ENCODE measurements around the gene GPBAR1. TPM values are rescaled to one million over a fixed set of nuclear protein-coding genes. Genes with fewer than 3 reads are reported as not detected.

GPBAR1 gene
- total RNA-seq, 1 donor from 2014 or later = not detected

GRCh38 chr2:218274586-218274985 is 13.8 kb downstream of the GPBAR1 start:
- Mint-ChIP-seq H3K9me3 (ENCODE audit: unreplicated experiment) (no peaks in the 10 kb centered on the region), H3K36me3 (ENCODE audit: unreplicated experiment) (peaks cover 24% of the 10 kb centered on the region), H3K4me3 (ENCODE audit: unreplicated experiment) (no peak overlapping the region), H3K4me1 (ENCODE audit: unreplicated experiment) (peaks cover 28% of the 10 kb centered on the region), H3K27ac (ENCODE audit: unreplicated experiment) (peak overlapping the region; percentile 44), H3K27me3 (ENCODE audit: unreplicated experiment) (no peaks in the 10 kb centered on the region)
- no peak for DNase-seq (ENCODE audit: extremely low spot score, unreplicated experiment)
- no peak for TF ChIP-seq CTCF (IDR thresholded peaks at IDR 0.05)

- Mint-ChIP-seq H3K4me3 (ENCODE audit: unreplicated experiment) (no peak overlapping the region), H3K4me1 (ENCODE audit: unreplicated experiment) (peaks cover 27% of the 10 kb centered on the region), H3K9me3 (ENCODE audit: unreplicated experiment) (no peaks in the 10 kb centered on the region), H3K27ac (ENCODE audit: unreplicated experiment) (no peak overlapping the region), H3K27me3 (ENCODE audit: unreplicated experiment) (no peaks in the 10 kb centered on the region), H3K36me3 (ENCODE audit: unreplicated experiment) (peaks cover 31% of the 10 kb centered on the region)
- no peak for TF ChIP-seq CTCF (IDR thresholded peaks at IDR 0.05)
- DNase-seq (ENCODE audit: extremely low spot score, unreplicated experiment) = no peak
Measured at GRCh38 chr2:218275371-218276072, 14.7 kb downstream of the GPBAR1 start.

- H3K27ac Mint-ChIP-seq (ENCODE audit: unreplicated experiment) = no peak overlapping the region
- no peak for TF ChIP-seq CTCF (IDR thresholded peaks at IDR 0.05)
- H3K4me1 Mint-ChIP-seq (ENCODE audit: unreplicated experiment) = peaks cover 17% of the 10 kb centered on the region
- H3K27me3 Mint-ChIP-seq (ENCODE audit: unreplicated experiment) = no peaks in the 10 kb centered on the region
- peaks cover 35% of the 10 kb centered on the region for H3K36me3 Mint-ChIP-seq (ENCODE audit: unreplicated experiment)
- DNase-seq (ENCODE audit: extremely low spot score, unreplicated experiment) = no peak
- no peak overlapping the region for H3K4me3 Mint-ChIP-seq (ENCODE audit: unreplicated experiment)
- H3K9me3 Mint-ChIP-seq (ENCODE audit: unreplicated experiment) = no peaks in the 10 kb centered on the region
Measured at GRCh38 chr2:218276986-218277755, 16.4 kb downstream of the GPBAR1 start.

- peaks cover 35% of the 10 kb centered on the region for H3K36me3 Mint-ChIP-seq (ENCODE audit: unreplicated experiment)
- no peak overlapping the region for H3K27ac Mint-ChIP-seq (ENCODE audit: unreplicated experiment)
- no peaks in the 10 kb centered on the region for H3K27me3 Mint-ChIP-seq (ENCODE audit: unreplicated experiment)
- no peak for TF ChIP-seq CTCF (IDR thresholded peaks at IDR 0.05)
- peaks cover 12% of the 10 kb centered on the region for H3K4me1 Mint-ChIP-seq (ENCODE audit: unreplicated experiment)
- no peak for DNase-seq (ENCODE audit: extremely low spot score, unreplicated experiment)
- no peak overlapping the region for H3K4me3 Mint-ChIP-seq (ENCODE audit: unreplicated experiment)
- no peaks in the 10 kb centered on the region for H3K9me3 Mint-ChIP-seq (ENCODE audit: unreplicated experiment)
Measured at GRCh38 chr2:218277921-218278320, 17.1 kb downstream of the GPBAR1 start.

Measured in osteocyte (in vitro differentiated cells).